Fibroblast of lung (primary cell): ENCODE measurements around the gene CCDC150. TPM values are rescaled to one million over a fixed set of nuclear protein-coding genes. Genes with fewer than 3 reads are reported as not detected.
"Not testable (repeated sequence)": the region's sequence is repeated elsewhere in the genome, so short reads cannot be mapped to it uniquely, and the experiment has no call there.

Experiments used
- DNase-seq, 2 donors: peaks; one replicate each; pipeline versions ENCODE4 v3.0.0 to v3.0.0-alpha.2; 2010; ENCODE audit warnings: low read depth in 2 of 2
- H2AFZ ChIP-seq: 2 replicates; pipeline ENCODE4 v1.5.1; 2012; ENCODE audit warnings: low read length, control low read depth, inconsistent platforms
- H3K27ac ChIP-seq: 2 replicates; pipeline ENCODE4 v1.5.1; 2011; ENCODE audit warnings: low read length, control low read depth; ENCODE audit not compliant: insufficient read depth
- H3K27me3 ChIP-seq: 2 replicates; pipeline ENCODE4 v1.5.1; 2011; ENCODE audit warnings: mild to moderate bottlenecking, low read length; ENCODE audit not compliant: control insufficient read depth, insufficient read depth
- H3K36me3 ChIP-seq: 2 replicates; pipeline ENCODE4 v1.5.1; 2011; ENCODE audit warnings: low read length; ENCODE audit not compliant: control insufficient read depth, insufficient read depth
- H3K4me1 ChIP-seq: 2 replicates; pipeline ENCODE4 v1.5.1; 2011; ENCODE audit warnings: low read length; ENCODE audit not compliant: control insufficient read depth, insufficient read depth; ENCODE audit errors: extremely low read depth
- H3K4me2 ChIP-seq: 2 replicates; pipeline ENCODE4 v1.5.1; 2011; ENCODE audit warnings: low read length, control low read depth; ENCODE audit not compliant: insufficient read depth; ENCODE audit errors: extremely low read depth
- H3K4me3 ChIP-seq, 4 experiments: fragments of 200-600 bp in 1 of 4; sonication (generic) in 1 of 4; replicated peaks in 1 of 4; 2 replicates each; pipeline ENCODE4 v1.5.1; 2011 to 2016; ENCODE audit warnings: low read length in 4 of 4, low read depth in 3 of 4, mild to moderate bottlenecking in 3 of 4, control low read depth in 2 of 4, inconsistent platforms in 1 of 4, mixed read lengths in 1 of 4; ENCODE audit not compliant: insufficient read depth in 1 of 4; ENCODE audit errors: control extremely low read depth in 1 of 4
- H3K79me2 ChIP-seq: 2 replicates; pipeline ENCODE4 v1.5.1; 2012; ENCODE audit warnings: mild to moderate bottlenecking, low read length, inconsistent platforms; ENCODE audit not compliant: control insufficient read depth, insufficient read depth
- H3K9ac ChIP-seq: 2 replicates; pipeline ENCODE4 v1.5.1; 2011; ENCODE audit warnings: mild to moderate bottlenecking, low read length, control low read depth; ENCODE audit not compliant: insufficient read depth
- H3K9me3 ChIP-seq: 2 replicates; pipeline ENCODE4 v1.5.1; 2012; ENCODE audit warnings: low read depth, low read length; ENCODE audit not compliant: control insufficient read depth, insufficient read depth
- H4K20me1 ChIP-seq: 2 replicates; pipeline ENCODE4 v1.5.1; 2011; ENCODE audit warnings: low read length; ENCODE audit not compliant: control insufficient read depth, insufficient read depth; ENCODE audit errors: extremely low read depth
- EZH2 ChIP-seq: IDR thresholded peaks from 2 replicates; pipeline ENCODE4 v1.5.1; 2012; ENCODE audit warnings: low read length, control low read depth, mild to moderate bottlenecking; ENCODE audit errors: missing control alignments
- polyA plus RNA-seq, 2 donors: library from polyadenylated mRNA; depleted of rRNA in 1 of 2; stranded (reverse) in 1 of 2; unstranded in 1 of 2; fragments of >200 nt; gene quantifications; 2 replicates each; pipeline ENCODE4 v1.2.1, GENCODE V29; 2011 to 2012; ENCODE audit warnings: missing spikeins in 1 of 2
- total RNA-seq: library from RNA; depleted of rRNA; stranded (reverse); fragments of >200 nt; gene quantifications from 2 replicates; pipeline ENCODE4 v1.2.1, GENCODE V29; 2014
- TF ChIP-seq, protein P1 (sequence below), 2 donors: IDR thresholded peaks in 1 of 2; conservative IDR thresholded peaks in 1 of 2; 1 replicate in 1 of 2; 2 replicates in 1 of 2; pipeline ENCODE4 v1.5.1; 2011 to 2012; ENCODE audit warnings: low read length in 2 of 2, control low read depth in 1 of 2, inconsistent platforms in 1 of 2, low read depth in 1 of 2, mild to moderate bottlenecking in 1 of 2

Gene CCDC150
- total and polyA plus RNA-seq, 2 donors (not counting 1 experiment from before 2014, with no cell fraction given), result 1.5 to 5.1 TPM

DNA sequence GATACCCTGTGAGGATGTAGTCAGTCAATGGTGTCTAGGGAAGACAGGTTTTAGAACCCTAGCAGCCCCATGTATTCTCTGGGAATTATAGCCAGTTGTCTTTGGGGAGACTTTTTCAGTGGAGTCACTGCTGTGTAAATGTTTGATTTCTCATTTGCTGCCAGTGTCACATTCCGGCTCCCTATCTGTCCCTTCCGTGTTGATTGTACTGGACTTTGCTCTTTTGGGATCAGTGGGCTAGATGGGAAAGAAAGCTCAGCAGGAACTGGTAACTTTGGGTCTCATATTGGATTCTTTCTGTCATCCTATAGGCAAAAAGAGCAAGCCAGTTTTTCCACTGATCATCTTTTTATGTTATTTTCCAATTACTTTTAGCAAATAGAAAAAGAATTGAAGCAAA lies 89.9 kb downstream of the CCDC150 start:
- Histone ChIP-seq H3K27me3 (no peaks in the 10 kb centered on the region), H3K4me3 (no peak overlapping the region), H3K79me2 (no peaks in the 10 kb centered on the region), H4K20me1 (no peaks in the 10 kb centered on the region), H3K4me1 (no peaks in the 10 kb centered on the region), H3K36me3 (no peaks in the 10 kb centered on the region), H2AFZ (no peak overlapping the region), H3K9me3 (no peaks in the 10 kb centered on the region), H3K27ac (no peak overlapping the region), H3K9ac (no peak overlapping the region), H3K4me2 (no peak overlapping the region)
- no peak for TF ChIP-seq EZH2
- TF ChIP-seq, protein P1, sequence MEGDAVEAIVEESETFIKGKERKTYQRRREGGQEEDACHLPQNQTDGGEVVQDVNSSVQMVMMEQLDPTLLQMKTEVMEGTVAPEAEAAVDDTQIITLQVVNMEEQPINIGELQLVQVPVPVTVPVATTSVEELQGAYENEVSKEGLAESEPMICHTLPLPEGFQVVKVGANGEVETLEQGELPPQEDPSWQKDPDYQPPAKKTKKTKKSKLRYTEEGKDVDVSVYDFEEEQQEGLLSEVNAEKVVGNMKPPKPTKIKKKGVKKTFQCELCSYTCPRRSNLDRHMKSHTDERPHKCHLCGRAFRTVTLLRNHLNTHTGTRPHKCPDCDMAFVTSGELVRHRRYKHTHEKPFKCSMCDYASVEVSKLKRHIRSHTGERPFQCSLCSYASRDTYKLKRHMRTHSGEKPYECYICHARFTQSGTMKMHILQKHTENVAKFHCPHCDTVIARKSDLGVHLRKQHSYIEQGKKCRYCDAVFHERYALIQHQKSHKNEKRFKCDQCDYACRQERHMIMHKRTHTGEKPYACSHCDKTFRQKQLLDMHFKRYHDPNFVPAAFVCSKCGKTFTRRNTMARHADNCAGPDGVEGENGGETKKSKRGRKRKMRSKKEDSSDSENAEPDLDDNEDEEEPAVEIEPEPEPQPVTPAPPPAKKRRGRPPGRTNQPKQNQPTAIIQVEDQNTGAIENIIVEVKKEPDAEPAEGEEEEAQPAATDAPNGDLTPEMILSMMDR (conservative IDR thresholded peaks at IDR 0.05 in 1 of 2, IDR thresholded peaks at IDR 0.05 in 1 of 2; ENCODE audit: low read depth in 1 of 2, low read length in 2 of 2), result no peak
- no peak for DNase-seq

- DNase-seq, result not testable (repeated sequence)
These were observed 97.1 kb downstream of the CCDC150 start for GRCh38 chr2:196736646-196737045.

DNA sequence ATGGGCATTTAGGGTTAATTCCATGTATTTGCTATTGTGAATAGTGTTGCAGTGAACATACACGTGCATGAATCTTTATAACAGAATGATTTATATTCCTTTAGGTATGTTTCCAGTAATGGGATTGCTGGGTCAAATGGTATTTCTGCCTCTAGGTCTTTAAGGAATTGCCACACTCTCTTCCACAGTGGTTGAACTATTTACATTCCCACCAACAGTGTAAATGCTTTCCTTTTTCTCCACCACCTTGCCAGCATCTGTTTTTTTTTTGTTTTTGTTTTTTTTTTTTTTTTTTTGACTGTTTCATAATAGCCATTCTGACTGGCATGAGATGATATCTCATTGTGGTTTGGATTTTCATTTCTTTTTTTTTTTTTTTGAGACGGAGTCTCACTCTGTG lies 97.5 kb downstream of the CCDC150 start:
- no peak overlapping the region for H2AFZ ChIP-seq
- H3K9me3 ChIP-seq, result no peaks in the 10 kb centered on the region
- no peak overlapping the region for H3K4me2 ChIP-seq
- no peaks in the 10 kb centered on the region for H3K4me1 ChIP-seq
- no peak overlapping the region for H3K9ac ChIP-seq
- H3K27me3 ChIP-seq, result no peaks in the 10 kb centered on the region
- DNase-seq, result no peak
- H3K36me3 ChIP-seq, result no peaks in the 10 kb centered on the region
- no peaks in the 10 kb centered on the region for H3K79me2 ChIP-seq
- H4K20me1 ChIP-seq, result no peaks in the 10 kb centered on the region
- H3K27ac ChIP-seq, result no peak overlapping the region
- TF ChIP-seq, protein P1 (conservative IDR thresholded peaks at IDR 0.05 in 1 of 2, IDR thresholded peaks at IDR 0.05 in 1 of 2; ENCODE audit: low read depth in 1 of 2, low read length in 2 of 2), result no peak
- TF ChIP-seq EZH2, result no peak
- H3K4me3 ChIP-seq, result no peak overlapping the region

More at GRCh38 chr2:196736646-196737045, 97.1 kb downstream of the CCDC150 start:
- not testable (repeated sequence) for H3K36me3 ChIP-seq, H3K9ac ChIP-seq, H3K4me3 ChIP-seq, H3K27ac ChIP-seq, H4K20me1 ChIP-seq, H3K4me2 ChIP-seq, H3K27me3 ChIP-seq, H3K9me3 ChIP-seq, H2AFZ ChIP-seq, H3K4me1 ChIP-seq, H3K79me2 ChIP-seq
